Tibial artery (tissue), 4 donors: ENCODE data around the gene SPTBN4.
A peak's percentile ranks its signal among the peaks of the same experiment; 100 is the strongest.

Experiments used
- DNase-seq, 2 donors: peaks; one replicate each; pipeline ENCODE4 v3.0.0-alpha.2; 2019
- H3K27ac ChIP-seq, 2 donors: fragments of 200-600 bp; sonication (generic) in 1 of 2; 1 replicate in 1 of 2; 2 replicates in 1 of 2; pipeline ENCODE4 v1.5.1; 2018 to 2019; ENCODE audit warnings: mild to moderate bottlenecking in 1 of 2
- H3K27me3 ChIP-seq, 2 donors: fragments of 200-600 bp; sonication (generic) in 1 of 2; one replicate each; pipeline versions ENCODE4 v1.5.1 to v1.6.0; 2016 to 2019
- H3K36me3 ChIP-seq, 3 donors: fragments of 200-600 bp; sonication (generic) in 2 of 3; one replicate each; pipeline ENCODE4 v1.5.1; 2016 to 2019; ENCODE audit warnings: mild to moderate bottlenecking in 2 of 3
- H3K4me1 ChIP-seq, 4 donors: fragments of 200-600 bp; sonication (generic) in 2 of 4; 1 replicate in 3 of 4; 2 replicates in 1 of 4; pipeline ENCODE4 v1.5.1; 2016 to 2019
- H3K4me3 ChIP-seq, 2 donors: fragments of 200-600 bp; sonication (generic) in 1 of 2; 1 replicate in 1 of 2; 2 replicates in 1 of 2; pipeline ENCODE4 v1.5.1; 2018 to 2019; ENCODE audit warnings: mild to moderate bottlenecking in 2 of 2
- H3K9me3 ChIP-seq, 3 donors: fragments of 200-600 bp; sonication (generic) in 1 of 3; one replicate each; pipeline ENCODE4 v1.5.1; 2016 to 2019
- CTCF ChIP-seq, 2 experiments: fragments of 200-600 bp in 1 of 2; fragments of 450-650 bp in 1 of 2; IDR thresholded peaks; one replicate each; pipeline ENCODE4 v1.5.1; 2017 to 2019; ENCODE audit warnings: antibody characterized with exemption in 2 of 2, mild to moderate bottlenecking in 1 of 2, moderate library complexity in 1 of 2
- intact Hi-C: fragments of 100-400 bp; cut with DNase I; formaldehyde crosslinking; loops from one replicate; pipeline ENCODE4 v1.15.0; 2023; ENCODE audit warnings: low total_unique reads

The SPTBN4 gene

GRCh38 chr19:40599331-40599901, 132.6 kb downstream of the SPTBN4 start:
- intact Hi-C loops, result loop anchor here (5.0 to 10.0 kb wide), 2 partner anchors 67 to 135 kb away; partner anchors contain the start of genes BLVRB and SPTBN4

GRCh38 chr19:40599902-40600569, 133.2 kb downstream of the SPTBN4 start:
- H3K4me1 ChIP-seq, result peaks cover 0 to 81% (median 70%) of the 10 kb centered on the region in 4 donors
- intact Hi-C loops, result loop anchor here (5.0 to 10.0 kb wide), 2 partner anchors 68 to 135 kb away; partner anchors contain the start of genes BLVRB and SPTBN4
- no peaks in the 10 kb centered on the region for H3K36me3 ChIP-seq
- peaks cover 0 to 12% of the 10 kb centered on the region in 2 donors for H3K27me3 ChIP-seq
- no peaks in the 10 kb centered on the region for H3K9me3 ChIP-seq
- DNase-seq, result peak; percentile 58 to 81
- peak overlapping the region; percentile 86 to 90 for H3K27ac ChIP-seq
- H3K4me3 ChIP-seq, result peak overlapping the region; percentile 67 to 87
- no peak for TF ChIP-seq CTCF (IDR thresholded peaks at IDR 0.05)

More at GRCh38 chr19:40599331-40599901, 132.6 kb downstream of the SPTBN4 start:
- TF ChIP-seq CTCF (IDR thresholded peaks at IDR 0.05), result no peak
- H3K36me3 ChIP-seq, result no peaks in the 10 kb centered on the region
- H3K4me3 ChIP-seq, result peak overlapping the region; percentile 67 to 87
- DNase-seq, result peak; percentile 45 to 83
- H3K4me1 ChIP-seq, result peaks cover 0 to 75% (median 64%) of the 10 kb centered on the region in 4 donors
- H3K27me3 ChIP-seq, result peaks cover 0 to 15% of the 10 kb centered on the region in 2 donors
- peak overlapping the region; percentile 86 to 90 for H3K27ac ChIP-seq
- no peaks in the 10 kb centered on the region for H3K9me3 ChIP-seq

GRCh38 chr19:40600570-40601133, 133.9 kb downstream of the SPTBN4 start:
- DNase-seq, result peak; percentile 39 to 69

GRCh38 chr19:40601134-40601974, 134.6 kb downstream of the SPTBN4 start, which contains the start of gene LTBP4:
TSS of gene LTBP4 (plus strand) at chr19:40601369. CDS start at chr19:40601388, 19 bp downstream.
- DNase-seq, result peak; percentile 56 to 88
- peak in 1 of 2 experiments; percentile 9 for TF ChIP-seq CTCF (IDR thresholded peaks at IDR 0.05)
- H3K9me3 ChIP-seq, result no peaks in the 10 kb centered on the region
- H3K4me1 ChIP-seq, result peaks cover 0 to 94% (median 81%) of the 10 kb centered on the region in 4 donors
- no peaks in the 10 kb centered on the region for H3K36me3 ChIP-seq
- intact Hi-C loops, result no loop called here
- peak within 1 kb of the TSS; percentile 67 to 87 for H3K4me3 ChIP-seq
- peaks cover 0 to 7% of the 10 kb centered on the region in 2 donors for H3K27me3 ChIP-seq
- H3K27ac ChIP-seq, result peak within 1 kb of the TSS; percentile 86 to 90

More at GRCh38 chr19:40600570-40601133, 133.9 kb downstream of the SPTBN4 start:
- H3K27ac ChIP-seq, result peak overlapping the region; percentile 86 to 90
- peaks cover 0 to 7% of the 10 kb centered on the region in 2 donors for H3K27me3 ChIP-seq
- H3K4me1 ChIP-seq, result peaks cover 0 to 87% (median 76%) of the 10 kb centered on the region in 4 donors
- intact Hi-C loops, result no loop called here
- H3K36me3 ChIP-seq, result no peaks in the 10 kb centered on the region
- no peak for TF ChIP-seq CTCF (IDR thresholded peaks at IDR 0.05)
- no peaks in the 10 kb centered on the region for H3K9me3 ChIP-seq
- H3K4me3 ChIP-seq, result peak overlapping the region; percentile 67 to 87

GRCh38 chr19:40603071-40603388, 136.2 kb downstream of the SPTBN4 start:
- intact Hi-C loops, result no loop called here
- peak overlapping the region; percentile 67 to 87 for H3K4me3 ChIP-seq
- no peaks in the 10 kb centered on the region for H3K9me3 ChIP-seq
- peaks cover 0 to 82% (median 68%) of the 10 kb centered on the region in 4 donors for H3K4me1 ChIP-seq
- DNase-seq, result no peak
- peak overlapping the region; percentile 86 to 90 for H3K27ac ChIP-seq
- no peak for TF ChIP-seq CTCF (IDR thresholded peaks at IDR 0.05)
- H3K36me3 ChIP-seq, result no peaks in the 10 kb centered on the region
- no peaks in the 10 kb centered on the region for H3K27me3 ChIP-seq
